ENCODE measurements around the gene PAPOLA.
"Not testable (repeated sequence)": the region's sequence is repeated elsewhere in the genome, so short reads cannot be mapped to it uniquely, and the experiment has no call there.

DNA sequence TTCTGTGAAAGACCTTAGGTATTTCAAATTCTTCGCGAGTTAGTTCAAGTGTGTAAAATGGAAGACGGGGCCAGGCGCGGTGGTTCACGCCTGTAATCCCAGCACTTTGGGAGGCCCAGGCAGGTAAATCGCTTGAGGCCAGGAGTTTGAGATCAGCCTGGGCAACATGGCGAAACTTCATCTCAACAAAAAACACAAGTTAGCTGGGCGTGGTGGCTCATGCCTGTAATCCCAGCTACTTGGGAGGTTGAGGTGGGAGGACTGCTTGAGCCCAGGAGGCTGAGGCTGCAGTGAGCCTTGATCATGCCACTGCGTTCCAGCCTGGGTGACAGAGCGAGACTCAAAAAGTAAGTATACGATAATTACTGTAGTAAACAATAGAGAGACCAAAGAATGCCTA lies 2.2 kb downstream of the PAPOLA start:
- TF ChIP-seq EZH2phosphoT487 (IDR thresholded peaks at IDR 0.05; ENCODE audit: borderline replicate concordance): not testable (repeated sequence)
- TF ChIP-seq, protein P1, sequence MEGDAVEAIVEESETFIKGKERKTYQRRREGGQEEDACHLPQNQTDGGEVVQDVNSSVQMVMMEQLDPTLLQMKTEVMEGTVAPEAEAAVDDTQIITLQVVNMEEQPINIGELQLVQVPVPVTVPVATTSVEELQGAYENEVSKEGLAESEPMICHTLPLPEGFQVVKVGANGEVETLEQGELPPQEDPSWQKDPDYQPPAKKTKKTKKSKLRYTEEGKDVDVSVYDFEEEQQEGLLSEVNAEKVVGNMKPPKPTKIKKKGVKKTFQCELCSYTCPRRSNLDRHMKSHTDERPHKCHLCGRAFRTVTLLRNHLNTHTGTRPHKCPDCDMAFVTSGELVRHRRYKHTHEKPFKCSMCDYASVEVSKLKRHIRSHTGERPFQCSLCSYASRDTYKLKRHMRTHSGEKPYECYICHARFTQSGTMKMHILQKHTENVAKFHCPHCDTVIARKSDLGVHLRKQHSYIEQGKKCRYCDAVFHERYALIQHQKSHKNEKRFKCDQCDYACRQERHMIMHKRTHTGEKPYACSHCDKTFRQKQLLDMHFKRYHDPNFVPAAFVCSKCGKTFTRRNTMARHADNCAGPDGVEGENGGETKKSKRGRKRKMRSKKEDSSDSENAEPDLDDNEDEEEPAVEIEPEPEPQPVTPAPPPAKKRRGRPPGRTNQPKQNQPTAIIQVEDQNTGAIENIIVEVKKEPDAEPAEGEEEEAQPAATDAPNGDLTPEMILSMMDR (conservative IDR thresholded peaks at IDR 0.05; ENCODE audit: low read length): not testable (repeated sequence)
